Panc1 (cell line): ENCODE results near the gene ATOH8. TPM values are rescaled to one million over a fixed set of nuclear protein-coding genes. Genes with fewer than 3 reads are reported as not detected.

Source experiments
- ATAC-seq: fragments of 200-7000 bp; cut with Tn5 transposase; 2 replicates; pipeline ENCODE4 v1.9.1; 2020; ENCODE audit warnings: mild to moderate bottlenecking, moderate library complexity
- BruUV-seq: library from RNA; stranded (reverse); fragments of 400-500 nt; replicated peaks from 2 replicates; lab custom pipeline; 2021; lab: Mats Ljungman, UMichigan
- CTCF ChIA-PET: fragments of 300-600 bp; sonication (Branson Sonifier 250); formaldehyde crosslinking; loops from one replicate; lab custom pipeline; 2022; ENCODE audit warnings: antibody characterized with exemption; lab: Charles Lee
- POLR2A ChIA-PET: fragments of 300-600 bp; sonication (Branson Sonifier 250); formaldehyde crosslinking; loops from one replicate; lab custom pipeline; 2022; ENCODE audit warnings: antibody characterized with exemption; lab: Charles Lee
- DNase-seq: peaks from one replicate; pipeline ENCODE4 v3.0.0-alpha.2; 2010; ENCODE audit warnings: low read depth, low spot score
- H3K27ac ChIP-seq: 2 replicates; pipeline ENCODE4 v1.5.1; 2011; ENCODE audit warnings: mild to moderate bottlenecking, low read length, inconsistent platforms
- H3K27me3 ChIP-seq: fragments of 200-500 bp; sonication (Bioruptor generic); 2 replicates; pipeline ENCODE4 v1.6.0; 2014; ENCODE audit warnings: low read length, inconsistent platforms; ENCODE audit not compliant: control insufficient read depth, insufficient read depth
- H3K36me3 ChIP-seq: fragments of 200-500 bp; sonication (Bioruptor generic); 2 replicates; pipeline ENCODE4 v1.5.1; 2014; ENCODE audit warnings: inconsistent platforms, mild to moderate bottlenecking, low read length, moderate library complexity; ENCODE audit not compliant: control insufficient read depth, insufficient read depth
- H3K4me1 ChIP-seq: 2 replicates; pipeline ENCODE4 v1.5.1; 2011; ENCODE audit warnings: inconsistent platforms, mild to moderate bottlenecking, low read length, moderate library complexity; ENCODE audit not compliant: control insufficient read depth, insufficient read depth
- H3K4me3 ChIP-seq, 2 experiments: 2 replicates each; pipeline ENCODE4 v1.5.1; 2011 to 2012; ENCODE audit warnings: low read depth in 2 of 2, low read length in 2 of 2, mild to moderate bottlenecking in 2 of 2, inconsistent platforms in 1 of 2, moderate library complexity in 1 of 2
- H3K9me3 ChIP-seq: fragments of 200-500 bp; sonication (Bioruptor generic); 2 replicates; pipeline ENCODE4 v1.5.1; 2014; ENCODE audit warnings: low read depth, mild to moderate bottlenecking, inconsistent platforms, low read length, moderate library complexity; ENCODE audit not compliant: control insufficient read depth, insufficient read depth
- POLR2AphosphoS5 ChIP-seq: IDR thresholded peaks from 2 replicates; pipeline ENCODE4 v1.6.1; 2012; ENCODE audit warnings: mild to moderate bottlenecking, low read depth, low read length, moderate library complexity
- SIN3A ChIP-seq: IDR thresholded peaks from 2 replicates; pipeline ENCODE4 v1.6.1; 2012; ENCODE audit warnings: low read depth, mild to moderate bottlenecking, low read length, moderate library complexity, borderline replicate concordance; ENCODE audit not compliant: insufficient read depth
- TCF7L2 ChIP-seq: IDR thresholded peaks from 2 replicates; pipeline ENCODE4 v1.6.1; 2011; ENCODE audit warnings: mild to moderate bottlenecking, low read depth, low read length, inconsistent platforms
- in situ Hi-C: cut with HindIII; loops from 2 replicates; pipeline ENCODE4 v1.10.0; 2016; ENCODE audit warnings: low sequenced_read_pairs, low pct_unique_long_range_greater_than_20kb
- intact Hi-C: fragments of 100-400 bp; cut with micrococcal nuclease; formaldehyde crosslinking; loops from one replicate; pipeline ENCODE4 v1.10.0; 2022; ENCODE audit not compliant: unreplicated experiment
- total RNA-seq: library from RNA; stranded (reverse); gene quantifications from one replicate; pipeline ENCODE4 v1.2.1, GENCODE V29; 2021; ENCODE audit not compliant: unreplicated experiment
- TF ChIP-seq, protein P1 (sequence below), 2 experiments: IDR thresholded peaks; 2 replicates each; pipeline ENCODE4 v1.6.1; 2011 to 2012; ENCODE audit warnings: low read depth in 2 of 2, control low read depth in 1 of 2, low read length in 1 of 2, mild to moderate bottlenecking in 1 of 2, moderate library complexity in 1 of 2; ENCODE audit not compliant: insufficient read depth in 1 of 2
- TF ChIP-seq, protein P2 (sequence below): fragments of 450-650 bp; IDR thresholded peaks from 2 replicates; pipeline ENCODE4 v1.5.1; 2017; ENCODE audit warnings: mild to moderate bottlenecking

The ATOH8 gene
- total RNA-seq, 1 experiment from 2014 or later, result 3.8 TPM

DNA sequence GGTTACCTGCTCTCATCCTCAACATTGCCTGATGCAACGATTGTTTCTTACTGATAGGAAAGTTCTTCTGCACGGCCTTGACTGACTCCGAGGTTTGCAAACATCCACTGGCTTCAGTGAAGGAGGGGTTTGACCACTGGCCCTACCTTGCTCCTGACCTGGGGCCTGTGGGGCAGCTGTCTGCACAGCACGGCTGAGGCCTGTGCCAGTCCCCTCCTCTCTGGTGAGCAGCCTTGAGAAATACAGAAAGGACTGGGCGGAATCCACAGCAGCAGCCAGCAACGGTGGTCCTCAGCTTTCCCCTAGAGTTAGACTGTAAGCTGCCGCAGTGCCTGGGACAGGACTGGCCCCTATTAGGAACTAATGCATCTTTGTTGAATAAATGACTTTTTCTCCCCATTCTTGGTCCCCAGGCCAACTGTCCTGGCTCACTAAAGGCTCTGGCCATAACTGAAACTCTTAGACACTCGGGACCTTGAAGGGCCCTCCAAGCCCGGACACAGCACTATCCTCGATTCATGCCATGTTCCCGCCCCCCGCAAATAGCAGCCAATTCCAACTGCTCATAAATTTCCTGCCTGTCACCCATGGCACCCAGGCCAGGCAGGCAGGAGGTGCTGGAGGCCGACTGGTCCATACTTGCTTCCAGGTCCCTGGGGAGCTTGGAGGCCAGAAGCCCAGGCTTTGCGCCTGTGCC is 26.7 kb downstream of the ATOH8 start:
- CTCF ChIA-PET, result no interaction called here
- H3K27me3 ChIP-seq, result no peaks in the 10 kb centered on the region
- no peaks in the 10 kb centered on the region for H3K36me3 ChIP-seq
- no peak for DNase-seq
- no peak overlapping the region for H3K27ac ChIP-seq
- POLR2A ChIA-PET, result no interaction called here
- no TSS peak for BruUV-seq
- H3K9me3 ChIP-seq, result no peaks in the 10 kb centered on the region
- H3K4me1 ChIP-seq, result 0 out of 2 replicates have a peak, but pooled peaks cover 3% of the 10 kb centered on the region
- H3K4me3 ChIP-seq, result no peak overlapping the region
- TF ChIP-seq TCF7L2, result no peak
- no peak for TF ChIP-seq POLR2AphosphoS5
- no peak for TF ChIP-seq SIN3A
- TF ChIP-seq, protein P1, sequence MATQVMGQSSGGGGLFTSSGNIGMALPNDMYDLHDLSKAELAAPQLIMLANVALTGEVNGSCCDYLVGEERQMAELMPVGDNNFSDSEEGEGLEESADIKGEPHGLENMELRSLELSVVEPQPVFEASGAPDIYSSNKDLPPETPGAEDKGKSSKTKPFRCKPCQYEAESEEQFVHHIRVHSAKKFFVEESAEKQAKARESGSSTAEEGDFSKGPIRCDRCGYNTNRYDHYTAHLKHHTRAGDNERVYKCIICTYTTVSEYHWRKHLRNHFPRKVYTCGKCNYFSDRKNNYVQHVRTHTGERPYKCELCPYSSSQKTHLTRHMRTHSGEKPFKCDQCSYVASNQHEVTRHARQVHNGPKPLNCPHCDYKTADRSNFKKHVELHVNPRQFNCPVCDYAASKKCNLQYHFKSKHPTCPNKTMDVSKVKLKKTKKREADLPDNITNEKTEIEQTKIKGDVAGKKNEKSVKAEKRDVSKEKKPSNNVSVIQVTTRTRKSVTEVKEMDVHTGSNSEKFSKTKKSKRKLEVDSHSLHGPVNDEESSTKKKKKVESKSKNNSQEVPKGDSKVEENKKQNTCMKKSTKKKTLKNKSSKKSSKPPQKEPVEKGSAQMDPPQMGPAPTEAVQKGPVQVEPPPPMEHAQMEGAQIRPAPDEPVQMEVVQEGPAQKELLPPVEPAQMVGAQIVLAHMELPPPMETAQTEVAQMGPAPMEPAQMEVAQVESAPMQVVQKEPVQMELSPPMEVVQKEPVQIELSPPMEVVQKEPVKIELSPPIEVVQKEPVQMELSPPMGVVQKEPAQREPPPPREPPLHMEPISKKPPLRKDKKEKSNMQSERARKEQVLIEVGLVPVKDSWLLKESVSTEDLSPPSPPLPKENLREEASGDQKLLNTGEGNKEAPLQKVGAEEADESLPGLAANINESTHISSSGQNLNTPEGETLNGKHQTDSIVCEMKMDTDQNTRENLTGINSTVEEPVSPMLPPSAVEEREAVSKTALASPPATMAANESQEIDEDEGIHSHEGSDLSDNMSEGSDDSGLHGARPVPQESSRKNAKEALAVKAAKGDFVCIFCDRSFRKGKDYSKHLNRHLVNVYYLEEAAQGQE (IDR thresholded peaks at IDR 0.05; ENCODE audit: insufficient read depth in 1 of 2, low read depth in 2 of 2, low read length in 1 of 2), result no peak
- TF ChIP-seq, protein P2, sequence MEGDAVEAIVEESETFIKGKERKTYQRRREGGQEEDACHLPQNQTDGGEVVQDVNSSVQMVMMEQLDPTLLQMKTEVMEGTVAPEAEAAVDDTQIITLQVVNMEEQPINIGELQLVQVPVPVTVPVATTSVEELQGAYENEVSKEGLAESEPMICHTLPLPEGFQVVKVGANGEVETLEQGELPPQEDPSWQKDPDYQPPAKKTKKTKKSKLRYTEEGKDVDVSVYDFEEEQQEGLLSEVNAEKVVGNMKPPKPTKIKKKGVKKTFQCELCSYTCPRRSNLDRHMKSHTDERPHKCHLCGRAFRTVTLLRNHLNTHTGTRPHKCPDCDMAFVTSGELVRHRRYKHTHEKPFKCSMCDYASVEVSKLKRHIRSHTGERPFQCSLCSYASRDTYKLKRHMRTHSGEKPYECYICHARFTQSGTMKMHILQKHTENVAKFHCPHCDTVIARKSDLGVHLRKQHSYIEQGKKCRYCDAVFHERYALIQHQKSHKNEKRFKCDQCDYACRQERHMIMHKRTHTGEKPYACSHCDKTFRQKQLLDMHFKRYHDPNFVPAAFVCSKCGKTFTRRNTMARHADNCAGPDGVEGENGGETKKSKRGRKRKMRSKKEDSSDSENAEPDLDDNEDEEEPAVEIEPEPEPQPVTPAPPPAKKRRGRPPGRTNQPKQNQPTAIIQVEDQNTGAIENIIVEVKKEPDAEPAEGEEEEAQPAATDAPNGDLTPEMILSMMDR, result no peak
- intact Hi-C loops (no loop called here), in situ Hi-C loops (no loop called here)
- no peak for ATAC-seq

DNA sequence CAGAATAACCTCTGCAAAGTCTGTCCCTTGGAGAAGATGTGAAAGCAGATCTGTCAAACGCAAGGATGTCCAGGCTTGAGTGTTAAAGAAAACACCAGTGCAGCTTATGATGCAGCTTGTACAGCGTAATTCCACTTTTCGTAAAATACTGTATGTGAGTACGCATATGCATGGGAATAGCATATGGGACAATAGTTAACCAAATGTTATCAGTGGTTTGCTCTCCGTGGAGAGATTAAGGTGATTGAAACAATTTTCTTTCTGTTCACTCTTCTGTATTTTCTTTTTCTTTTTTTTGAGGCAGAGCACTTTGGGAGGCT is 27.2 kb downstream of the ATOH8 start:
- intact Hi-C loops, result no loop called here
- in situ Hi-C loops, result no loop called here
- ATAC-seq (no peak), DNase-seq (no peak)
- Histone ChIP-seq H3K36me3 (no peaks in the 10 kb centered on the region), H3K4me3 (no peak overlapping the region), H3K4me1 (0 out of 2 replicates have a peak, but pooled peaks cover 3% of the 10 kb centered on the region), H3K9me3 (no peaks in the 10 kb centered on the region), H3K27me3 (no peaks in the 10 kb centered on the region), H3K27ac (no peak overlapping the region)
- ChIA-PET CTCF (no interaction called here), POLR2A (no interaction called here)
- no peak for TF ChIP-seq SIN3A
- no peak for TF ChIP-seq POLR2AphosphoS5
- TF ChIP-seq, protein P2, result no peak
- TF ChIP-seq, protein P1 (IDR thresholded peaks at IDR 0.05; ENCODE audit: insufficient read depth in 1 of 2, low read depth in 2 of 2, low read length in 1 of 2), result no peak
- TF ChIP-seq TCF7L2, result no peak
- no TSS peak for BruUV-seq
